22Rv1 (cell line): Measurements from ENCODE around the gene TRIM67.

ENCODE experiments used
- H3K27ac ChIP-seq: fragments of 450-650 bp; 2 replicates; pipeline ENCODE4 v1.5.1; 2017
- CTCF ChIP-seq: fragments of 450-650 bp; IDR thresholded peaks from 2 replicates; pipeline ENCODE4 v1.5.1; 2017; ENCODE audit warnings: mild to moderate bottlenecking
- ZFX ChIP-seq: fragments of 450-650 bp; IDR thresholded peaks from 2 replicates; pipeline ENCODE4 v1.6.1; 2017; ENCODE audit warnings: antibody characterized with exemption, borderline replicate concordance

Gene TRIM67

DNA sequence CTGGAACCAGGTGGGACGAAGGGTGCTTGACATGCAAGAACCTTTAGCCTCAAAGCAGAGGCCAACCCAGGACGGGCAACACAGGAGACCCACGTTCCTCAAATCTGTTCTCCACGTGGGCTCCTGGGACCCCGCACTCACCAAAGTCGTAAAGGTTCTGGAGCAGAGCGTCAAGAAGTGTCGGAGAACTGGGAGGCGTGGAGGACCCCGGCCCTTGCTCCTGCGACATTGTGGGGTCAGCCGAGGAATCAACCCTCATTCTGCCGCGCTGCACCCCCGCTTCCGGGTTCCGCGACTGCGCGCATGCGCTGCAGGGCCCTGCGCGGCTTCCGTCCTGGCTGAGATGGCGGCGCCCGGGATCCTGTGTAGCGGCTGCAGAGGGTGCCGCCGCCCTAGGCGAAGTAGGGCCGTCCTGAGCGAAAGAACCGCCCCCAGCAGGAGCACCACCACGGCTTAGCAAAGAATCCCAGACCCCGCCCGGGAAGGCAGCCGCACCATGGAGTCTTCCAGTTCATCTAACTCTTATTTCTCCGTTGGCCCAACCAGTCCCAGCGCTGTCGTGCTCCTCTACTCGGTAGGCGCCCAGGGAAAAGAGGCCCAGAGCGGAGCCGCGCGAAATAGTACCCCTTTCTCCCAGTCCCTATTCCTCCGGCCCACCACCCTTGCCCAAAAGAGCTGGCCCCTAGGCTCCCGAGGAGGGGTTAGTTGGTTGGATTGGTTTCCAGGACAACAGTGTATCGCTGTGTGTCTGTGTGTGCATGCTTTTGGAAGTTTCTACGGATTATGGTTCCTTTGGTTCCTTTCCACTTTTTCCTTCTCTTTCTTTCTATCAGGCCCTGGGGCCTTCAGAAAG, 79.3 kb downstream of the TRIM67 start, which contains the start of gene GNPAT:
GNPAT (plus strand) TSS at position 330 of the 853 bp plus-strand sequence; CDS start at position 497, 167 bp downstream.
- TF ChIP-seq CTCF, result no peak
- TF ChIP-seq ZFX, result no peak
- peak within 1 kb of the TSS; percentile 80 for H3K27ac ChIP-seq

GRCh38 chr1:231241750-231242149, 79.9 kb downstream of the TRIM67 start:
- peak overlapping the region; percentile 80 for H3K27ac ChIP-seq

DNA sequence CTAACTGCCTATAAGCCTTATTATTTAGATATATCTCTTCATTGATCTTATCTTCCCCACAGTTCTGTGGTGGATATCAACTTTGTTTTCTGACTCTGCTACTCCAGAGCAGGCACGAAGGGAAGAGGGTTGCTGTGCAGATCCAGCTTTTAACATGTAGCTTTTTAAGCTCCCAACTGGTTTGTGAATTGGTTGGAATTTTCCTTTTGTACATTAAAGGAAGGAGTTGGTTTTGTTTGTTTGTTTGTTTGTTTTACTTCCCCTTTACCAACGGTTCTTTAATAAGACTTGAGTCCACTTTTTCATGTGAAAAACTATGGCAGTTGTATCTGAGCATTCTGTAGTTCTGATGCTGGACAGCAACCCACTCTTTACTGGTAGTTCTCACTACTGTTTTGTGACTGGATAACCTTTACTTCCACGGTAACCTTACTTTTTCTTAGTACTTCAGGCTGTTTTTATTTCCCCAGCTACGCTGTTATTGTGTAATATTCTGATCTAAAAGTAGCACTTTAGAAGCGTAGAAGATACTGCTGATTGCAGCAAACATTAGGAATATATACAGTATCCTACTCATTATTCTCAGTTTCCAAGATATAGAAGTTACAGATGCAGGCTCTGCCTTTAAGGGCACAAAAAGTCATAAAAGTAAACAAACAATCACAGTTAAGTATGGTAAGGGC, 80.8 kb downstream of the TRIM67 start:
- no peak overlapping the region; the same call in 1 of the 2 replicates for H3K27ac ChIP-seq
- TF ChIP-seq ZFX, result no peak
- no peak for TF ChIP-seq CTCF

More at GRCh38 chr1:231241750-231242149, 79.9 kb downstream of the TRIM67 start:
- TF ChIP-seq ZFX (no peak), CTCF (no peak)

DNA sequence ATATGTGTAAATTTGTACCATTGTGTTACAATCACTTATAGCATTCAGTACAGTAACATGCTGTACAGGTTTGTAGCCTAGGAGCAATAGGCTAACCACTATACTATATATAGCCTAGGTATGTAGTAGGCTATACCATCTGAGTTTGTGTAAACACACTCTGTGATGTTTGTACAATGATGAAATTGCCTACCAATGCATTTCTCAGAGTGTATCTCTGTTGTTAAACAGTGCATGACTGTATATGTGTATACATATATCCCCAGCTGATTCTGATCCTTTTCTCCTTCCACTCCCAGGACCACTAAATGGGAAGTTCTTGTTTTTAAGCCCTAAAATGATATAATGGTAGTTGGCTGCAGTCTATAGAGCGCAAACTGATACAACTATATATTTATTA, 86.9 kb downstream of the TRIM67 start:
- TF ChIP-seq ZFX (no peak), CTCF (no peak)
- no peak overlapping the region for H3K27ac ChIP-seq

DNA sequence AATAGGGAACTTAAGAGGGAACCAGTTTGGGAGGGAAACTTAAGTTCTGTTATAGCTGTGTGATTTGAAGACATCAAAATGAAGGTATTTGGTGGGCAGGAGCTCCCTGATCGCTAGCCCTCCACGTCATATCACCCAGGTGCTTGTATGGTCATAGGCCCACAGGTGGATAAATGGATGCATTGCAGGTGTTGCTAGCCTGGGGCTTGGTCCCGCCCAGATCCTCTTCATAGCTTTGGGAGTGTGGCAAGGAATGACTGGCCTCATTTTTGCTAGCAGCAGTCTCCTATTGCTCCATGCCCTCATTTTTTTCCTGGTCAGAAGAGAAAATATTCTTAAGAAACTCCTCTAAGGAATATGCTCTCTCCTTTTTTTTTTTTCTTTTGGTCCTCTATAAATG, 90.5 kb downstream of the TRIM67 start:
- TF ChIP-seq CTCF (no peak), ZFX (no peak)
- H3K27ac ChIP-seq, result no peak overlapping the region

- TF ChIP-seq ZFX (no peak), CTCF (no peak)
- no peak overlapping the region for H3K27ac ChIP-seq
Observed at GRCh38 chr1:231260351-231260750, 98.5 kb downstream of the TRIM67 start.

GRCh38 chr1:231264642-231265041, 102.8 kb downstream of the TRIM67 start:
- TF ChIP-seq CTCF (no peak), ZFX (no peak)
- no peak overlapping the region for H3K27ac ChIP-seq
